ENCODE data around the gene TRIP6.

TRIP6 gene

DNA sequence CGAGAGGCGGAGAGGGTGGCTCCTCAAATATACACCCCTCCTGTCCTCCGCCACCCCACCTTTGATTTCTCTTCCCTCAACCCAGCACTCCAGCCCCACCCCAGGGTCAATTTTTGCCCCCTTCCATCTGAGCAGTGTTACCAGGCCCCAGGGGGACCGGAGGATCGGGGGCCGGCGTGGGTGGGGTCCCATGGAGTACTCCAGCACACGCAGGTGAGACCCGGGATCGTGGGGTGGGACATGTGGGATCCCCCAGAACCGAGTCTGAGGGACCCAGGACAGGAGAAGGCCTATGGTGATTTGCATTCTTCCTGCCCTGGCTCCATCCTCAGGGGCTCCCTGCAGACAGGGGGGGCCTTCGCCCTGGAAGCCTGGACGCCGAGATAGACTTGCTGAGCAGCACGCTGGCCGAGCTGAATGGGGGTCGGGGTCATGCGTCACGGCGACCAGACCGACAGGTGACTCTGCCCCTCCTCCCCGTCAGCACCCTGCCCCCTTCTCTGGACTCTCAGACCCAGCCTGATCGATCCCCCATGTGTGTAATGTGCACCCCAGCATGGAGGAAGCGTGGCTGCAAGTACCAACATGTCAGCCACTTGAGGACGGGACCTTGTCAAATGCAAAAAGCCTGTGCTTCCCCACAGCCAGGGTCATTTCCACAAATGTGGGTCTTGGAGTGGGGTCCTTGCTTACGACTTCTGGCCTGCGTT, 744 bp downstream of the TRIP6 start:
- Histone ChIP-seq H3K36me3 (ENCODE audit: control insufficient read depth, insufficient read depth, low read length) (no peaks in the 10 kb centered on the region), H3K4me3 (ENCODE audit: low read depth, low read length) (peak overlapping the region; percentile 99), H3K4me2 (ENCODE audit: low read length) (peak overlapping the region; percentile 95), H3K4me1 (peaks cover 15% of the 10 kb centered on the region), H3K27me3 (ENCODE audit: control insufficient read depth, insufficient read depth, low read length) (no peaks in the 10 kb centered on the region), H3K9me3 (ENCODE audit: control insufficient read depth, low read length) (no peaks in the 10 kb centered on the region), H2AFZ (peak overlapping the region; percentile 90), H3K27ac (peak overlapping the region; percentile 91), H3K79me2 (peaks cover 4% of the 10 kb centered on the region), H3K9ac (peak overlapping the region; percentile 94)
- TF ChIP-seq, protein P1, sequence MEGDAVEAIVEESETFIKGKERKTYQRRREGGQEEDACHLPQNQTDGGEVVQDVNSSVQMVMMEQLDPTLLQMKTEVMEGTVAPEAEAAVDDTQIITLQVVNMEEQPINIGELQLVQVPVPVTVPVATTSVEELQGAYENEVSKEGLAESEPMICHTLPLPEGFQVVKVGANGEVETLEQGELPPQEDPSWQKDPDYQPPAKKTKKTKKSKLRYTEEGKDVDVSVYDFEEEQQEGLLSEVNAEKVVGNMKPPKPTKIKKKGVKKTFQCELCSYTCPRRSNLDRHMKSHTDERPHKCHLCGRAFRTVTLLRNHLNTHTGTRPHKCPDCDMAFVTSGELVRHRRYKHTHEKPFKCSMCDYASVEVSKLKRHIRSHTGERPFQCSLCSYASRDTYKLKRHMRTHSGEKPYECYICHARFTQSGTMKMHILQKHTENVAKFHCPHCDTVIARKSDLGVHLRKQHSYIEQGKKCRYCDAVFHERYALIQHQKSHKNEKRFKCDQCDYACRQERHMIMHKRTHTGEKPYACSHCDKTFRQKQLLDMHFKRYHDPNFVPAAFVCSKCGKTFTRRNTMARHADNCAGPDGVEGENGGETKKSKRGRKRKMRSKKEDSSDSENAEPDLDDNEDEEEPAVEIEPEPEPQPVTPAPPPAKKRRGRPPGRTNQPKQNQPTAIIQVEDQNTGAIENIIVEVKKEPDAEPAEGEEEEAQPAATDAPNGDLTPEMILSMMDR (IDR thresholded peaks at IDR 0.05), result no peak

DNA sequence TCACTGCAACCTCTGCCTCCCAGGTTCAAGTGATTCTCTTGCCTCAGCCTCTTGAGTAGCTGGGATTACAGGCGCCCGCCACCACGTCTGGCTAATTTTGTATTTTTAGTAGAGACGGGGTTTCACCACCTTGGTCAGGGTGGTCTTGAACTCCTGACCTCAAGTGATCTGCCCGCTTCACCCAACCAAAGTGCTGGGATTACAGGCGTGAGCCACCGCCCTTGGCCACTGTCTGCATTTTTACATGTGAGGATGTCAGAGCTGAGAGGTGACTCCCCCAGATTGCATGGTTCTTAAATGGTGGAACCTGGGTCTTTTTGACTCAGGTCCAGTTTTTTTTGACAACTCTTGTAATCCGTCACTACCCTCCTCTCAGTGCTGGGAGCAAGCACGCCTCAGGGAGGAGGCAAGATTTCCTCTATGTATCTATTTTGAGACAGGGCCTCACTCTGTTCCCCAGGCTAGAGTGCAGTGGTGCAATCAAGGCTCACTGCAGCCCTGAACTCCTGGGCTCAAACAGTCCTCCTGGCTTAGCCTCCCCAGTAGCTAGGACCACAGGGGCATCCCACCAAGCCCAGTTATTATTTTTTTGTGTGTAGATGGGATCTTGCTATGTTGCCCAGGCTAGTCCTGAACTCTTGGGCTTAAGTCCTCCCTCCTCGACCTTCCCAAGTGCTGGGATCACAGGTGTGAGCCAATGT, 6.6 kb downstream of the TRIP6 start:
- Histone ChIP-seq H3K36me3 (ENCODE audit: control insufficient read depth, insufficient read depth, low read length) (no peaks in the 10 kb centered on the region), H3K4me1 (peaks cover 16% of the 10 kb centered on the region)

DNA sequence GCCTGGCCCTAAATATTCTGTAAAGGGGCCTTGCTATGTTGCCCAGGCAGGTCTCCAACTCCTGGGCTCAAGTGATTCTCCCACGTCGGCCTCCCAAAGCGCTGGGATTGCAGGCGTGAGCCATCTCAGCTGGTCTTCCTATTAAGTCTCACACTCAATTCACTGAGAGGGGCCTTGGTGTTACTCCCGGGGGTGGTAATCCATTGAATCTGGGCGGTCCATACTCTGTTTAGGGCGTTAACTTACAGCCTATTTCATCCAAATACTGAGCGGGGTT, 7.1 kb downstream of the TRIP6 start:
- TF ChIP-seq, protein P1 (IDR thresholded peaks at IDR 0.05), result no peak
- H3K4me3 ChIP-seq (ENCODE audit: low read depth, low read length), result peak overlapping the region; percentile 97
- H3K9ac ChIP-seq, result peak overlapping the region; percentile 82
- peak overlapping the region; percentile 93 for H3K27ac ChIP-seq
- H3K4me2 ChIP-seq (ENCODE audit: low read length), result peak overlapping the region; percentile 92
- peak overlapping the region; percentile 90 for H2AFZ ChIP-seq
- H3K27me3 ChIP-seq (ENCODE audit: control insufficient read depth, insufficient read depth, low read length), result no peaks in the 10 kb centered on the region
- H3K36me3 ChIP-seq (ENCODE audit: control insufficient read depth, insufficient read depth, low read length), result no peaks in the 10 kb centered on the region
- peaks cover 31% of the 10 kb centered on the region for H3K79me2 ChIP-seq
- peaks cover 16% of the 10 kb centered on the region for H3K4me1 ChIP-seq
- H3K9me3 ChIP-seq (ENCODE audit: control insufficient read depth, low read length), result no peaks in the 10 kb centered on the region

More for the DNA sequence above, 6.6 kb downstream of the TRIP6 start:
- peak overlapping the region; percentile 90 for H2AFZ ChIP-seq
- TF ChIP-seq, protein P1 (IDR thresholded peaks at IDR 0.05), result no peak
- no peaks in the 10 kb centered on the region for H3K9me3 ChIP-seq (ENCODE audit: control insufficient read depth, low read length)
- H3K79me2 ChIP-seq, result peaks cover 26% of the 10 kb centered on the region
- peak overlapping the region; percentile 92 for H3K4me2 ChIP-seq (ENCODE audit: low read length)
- H3K27ac ChIP-seq, result peak overlapping the region; percentile 93
- H3K4me3 ChIP-seq (ENCODE audit: low read depth, low read length), result peak overlapping the region; percentile 97
- H3K9ac ChIP-seq, result no peak overlapping the region
- no peaks in the 10 kb centered on the region for H3K27me3 ChIP-seq (ENCODE audit: control insufficient read depth, insufficient read depth, low read length)

DNA sequence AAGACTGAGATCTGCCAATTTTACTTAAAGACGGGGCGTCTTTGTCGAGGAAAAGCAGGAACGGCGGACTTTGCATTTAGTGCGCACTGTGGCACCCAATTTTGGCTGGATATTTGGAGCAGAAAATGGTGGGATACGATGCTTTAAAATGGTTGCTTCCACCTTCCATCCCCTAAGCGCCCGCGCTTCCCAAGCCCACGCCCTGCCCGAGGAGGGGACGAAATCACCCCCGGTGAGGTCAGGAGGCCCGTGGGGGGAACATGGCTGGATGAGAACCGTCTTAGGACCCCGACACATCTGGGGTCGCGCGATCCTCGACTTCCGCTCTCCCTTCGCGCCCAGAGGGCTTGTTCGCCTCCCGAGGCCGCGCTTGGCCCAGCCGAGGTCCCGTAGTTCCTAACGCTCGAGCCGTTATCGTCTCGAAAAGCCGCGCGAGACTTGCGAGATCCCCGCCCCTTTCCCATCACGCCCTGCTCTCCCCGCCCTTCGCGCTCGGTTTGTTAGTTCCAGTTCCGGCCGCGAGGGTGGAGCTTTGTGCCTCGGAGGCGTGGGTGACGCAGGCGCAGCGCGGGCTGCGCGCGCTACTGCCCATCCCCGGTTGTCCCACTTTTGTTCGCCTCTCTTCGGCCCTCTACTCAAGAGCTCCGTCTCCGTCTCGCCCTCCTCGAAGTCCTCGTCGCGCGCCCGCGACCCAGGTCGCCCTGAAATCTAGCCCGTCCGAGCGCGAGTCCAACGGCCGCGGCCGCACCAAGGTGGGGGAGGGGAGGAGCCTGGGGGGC, 7.6 kb downstream of the TRIP6 start, which contains the start of gene SRRT:
SRRT (plus strand) TSS at position 527 of the 779 bp plus-strand sequence. CDS start 488 bp downstream, outside the sequence.
- Histone ChIP-seq H3K4me1 (peaks cover 16% of the 10 kb centered on the region), H3K79me2 (peaks cover 34% of the 10 kb centered on the region), H3K4me3 (ENCODE audit: low read depth, low read length) (peak within 1 kb of the TSS; percentile 97), H3K36me3 (ENCODE audit: control insufficient read depth, insufficient read depth, low read length) (no peaks in the 10 kb centered on the region), H2AFZ (peak within 1 kb of the TSS; percentile 90), H3K27me3 (ENCODE audit: control insufficient read depth, insufficient read depth, low read length) (no peaks in the 10 kb centered on the region), H3K27ac (peak within 1 kb of the TSS; percentile 93), H3K9ac (peak within 1 kb of the TSS; percentile 96), H3K4me2 (ENCODE audit: low read length) (peak within 1 kb of the TSS; percentile 92), H3K9me3 (ENCODE audit: control insufficient read depth, low read length) (no peaks in the 10 kb centered on the region)
- TF ChIP-seq, protein P1 (IDR thresholded peaks at IDR 0.05), result peak; percentile 63

Data from parathyroid adenoma (tissue), 2 donors.